Prostate gland (tissue), 2 donors: Measurements from ENCODE around the gene LAG3.

Experiments
- CTCF ChIP-seq, 4 experiments: fragments of 200-600 bp in 2 of 4; fragments of 450-650 bp in 2 of 4; sonication (generic) in 2 of 4; IDR thresholded peaks; 1 replicate in 3 of 4; 2 replicates in 1 of 4; pipeline ENCODE4 v1.5.1; 2016 to 2019; ENCODE audit warnings: antibody characterized with exemption in 4 of 4, mild to moderate bottlenecking in 2 of 4, moderate library complexity in 2 of 4
- POLR2AphosphoS5 ChIP-seq: sonication (generic); formaldehyde crosslinking; IDR thresholded peaks from one replicate; pipeline ENCODE4 v1.6.1; 2017; ENCODE audit warnings: antibody characterized with exemption

GRCh38 chr12:6771509-6772330 is 600 bp upstream of the LAG3 start:
- TF ChIP-seq CTCF (IDR thresholded peaks at IDR 0.05) (no peak), POLR2AphosphoS5 (no peak)
